GM12878 (cell line): ENCODE measurements around the gene TGFB2. TPM values are rescaled to one million over a fixed set of nuclear protein-coding genes. Genes with fewer than 3 reads are reported as not detected.

Source experiments
- HDAC2 ChIP-seq: fragments of 200-600 bp; sonication (generic); IDR thresholded peaks from 2 replicates; pipeline ENCODE4 v1.6.1; 2017
- RB1 ChIP-seq: fragments of 450-650 bp; formaldehyde crosslinking; IDR thresholded peaks from 2 replicates; pipeline ENCODE4 v1.6.1; 2017; ENCODE audit warnings: mild to moderate bottlenecking, borderline replicate concordance
- SMAD5 ChIP-seq: IDR thresholded peaks from 2 replicates; pipeline ENCODE4 v1.6.1; 2016; ENCODE audit warnings: antibody characterized with exemption, low read depth
- ZBED1 ChIP-seq: IDR thresholded peaks from 2 replicates; pipeline ENCODE4 v1.6.1; 2016; ENCODE audit warnings: borderline replicate concordance
- polyA plus RNA-seq, 11 experiments: library from polyadenylated mRNA; depleted of rRNA in 4 of 11; unstranded in 6 of 11; stranded (reverse) in 5 of 11; fragments of >200 nt; fragmentation: Nextera tagmentation in 4 of 11; fragmentation: Illumina TruSeq in 1 of 11; extraction: Ambion mirVana in 4 of 11; extraction: Trizol in 1 of 11; gene quantifications; 1 replicate in 1 of 11; 2 replicates in 10 of 11; pipeline versions ENCODE4 v1.2.1 to v1.2.3, GENCODE V29; 2011 to 2016; ENCODE audit warnings: inconsistent platforms in 2 of 11, missing spikeins in 2 of 11, low read depth in 1 of 11
- total RNA-seq, 4 experiments: library from RNA; depleted of rRNA in 3 of 4; stranded (reverse); fragments of >200 nt in 3 of 4; fragmentation: Illumina TruSeq in 1 of 4; extraction: Trizol in 1 of 4; gene quantifications; 2 replicates each; pipeline versions ENCODE4 v1.2.1 to v1.2.3, GENCODE V29; 2013 to 2021
- TF ChIP-seq, protein P1 (sequence below): fragments of 450-650 bp; IDR thresholded peaks from 2 replicates; pipeline ENCODE4 v1.6.1; 2018; ENCODE audit warnings: mild to moderate bottlenecking, low read depth, moderate library complexity; ENCODE audit not compliant: partially characterized antibody
- TF ChIP-seq, protein P2 (sequence below): fragments of 450-650 bp; IDR thresholded peaks from 2 replicates; pipeline ENCODE4 v1.6.1; 2017; ENCODE audit warnings: mild to moderate bottlenecking, low read depth, inconsistent platforms; ENCODE audit not compliant: poor library complexity, severe bottlenecking
- TF ChIP-seq, protein P3 (sequence below): fragments of 450-650 bp; conservative IDR thresholded peaks from 2 replicates; pipeline ENCODE4 v1.6.1; 2017; ENCODE audit warnings: mild to moderate bottlenecking, moderate library complexity

The TGFB2 gene
- total and polyA plus RNA-seq, 10 of the 15 experiments (the other 5 are each of a cell fraction or from before 2014, with no cell fraction given): 0.03 to 0.11 (median 0.04) TPM; not detected in 6

DNA sequence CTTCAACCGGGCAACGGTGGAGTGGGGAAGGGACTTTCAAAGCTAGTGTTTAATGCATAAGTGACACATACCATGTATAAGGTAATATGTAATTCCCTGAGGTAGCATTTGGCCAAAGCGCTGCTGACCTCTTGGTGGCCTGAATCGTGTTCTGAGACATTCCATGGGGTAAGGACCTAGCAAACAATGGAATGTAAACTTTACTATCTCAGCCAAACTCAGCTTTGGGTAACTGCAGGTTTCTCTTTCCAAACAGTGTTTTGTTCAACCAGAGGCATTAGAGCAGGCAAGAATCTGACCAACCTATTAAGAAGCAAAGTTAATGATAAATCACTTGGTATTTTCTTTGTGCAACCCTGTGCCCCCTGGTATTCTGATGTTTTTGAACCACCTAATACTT lies 22.0 kb downstream of the TGFB2 start (continued):
- TF ChIP-seq, protein P1, sequence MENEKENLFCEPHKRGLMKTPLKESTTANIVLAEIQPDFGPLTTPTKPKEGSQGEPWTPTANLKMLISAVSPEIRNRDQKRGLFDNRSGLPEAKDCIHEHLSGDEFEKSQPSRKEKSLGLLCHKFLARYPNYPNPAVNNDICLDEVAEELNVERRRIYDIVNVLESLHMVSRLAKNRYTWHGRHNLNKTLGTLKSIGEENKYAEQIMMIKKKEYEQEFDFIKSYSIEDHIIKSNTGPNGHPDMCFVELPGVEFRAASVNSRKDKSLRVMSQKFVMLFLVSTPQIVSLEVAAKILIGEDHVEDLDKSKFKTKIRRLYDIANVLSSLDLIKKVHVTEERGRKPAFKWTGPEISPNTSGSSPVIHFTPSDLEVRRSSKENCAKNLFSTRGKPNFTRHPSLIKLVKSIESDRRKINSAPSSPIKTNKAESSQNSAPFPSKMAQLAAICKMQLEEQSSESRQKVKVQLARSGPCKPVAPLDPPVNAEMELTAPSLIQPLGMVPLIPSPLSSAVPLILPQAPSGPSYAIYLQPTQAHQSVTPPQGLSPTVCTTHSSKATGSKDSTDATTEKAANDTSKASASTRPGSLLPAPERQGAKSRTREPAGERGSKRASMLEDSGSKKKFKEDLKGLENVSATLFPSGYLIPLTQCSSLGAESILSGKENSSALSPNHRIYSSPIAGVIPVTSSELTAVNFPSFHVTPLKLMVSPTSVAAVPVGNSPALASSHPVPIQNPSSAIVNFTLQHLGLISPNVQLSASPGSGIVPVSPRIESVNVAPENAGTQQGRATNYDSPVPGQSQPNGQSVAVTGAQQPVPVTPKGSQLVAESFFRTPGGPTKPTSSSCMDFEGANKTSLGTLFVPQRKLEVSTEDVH: no peak
- TF ChIP-seq RB1 (no peak), SMAD5 (no peak), HDAC2 (no peak), ZBED1 (no peak)
- TF ChIP-seq, protein P2, sequence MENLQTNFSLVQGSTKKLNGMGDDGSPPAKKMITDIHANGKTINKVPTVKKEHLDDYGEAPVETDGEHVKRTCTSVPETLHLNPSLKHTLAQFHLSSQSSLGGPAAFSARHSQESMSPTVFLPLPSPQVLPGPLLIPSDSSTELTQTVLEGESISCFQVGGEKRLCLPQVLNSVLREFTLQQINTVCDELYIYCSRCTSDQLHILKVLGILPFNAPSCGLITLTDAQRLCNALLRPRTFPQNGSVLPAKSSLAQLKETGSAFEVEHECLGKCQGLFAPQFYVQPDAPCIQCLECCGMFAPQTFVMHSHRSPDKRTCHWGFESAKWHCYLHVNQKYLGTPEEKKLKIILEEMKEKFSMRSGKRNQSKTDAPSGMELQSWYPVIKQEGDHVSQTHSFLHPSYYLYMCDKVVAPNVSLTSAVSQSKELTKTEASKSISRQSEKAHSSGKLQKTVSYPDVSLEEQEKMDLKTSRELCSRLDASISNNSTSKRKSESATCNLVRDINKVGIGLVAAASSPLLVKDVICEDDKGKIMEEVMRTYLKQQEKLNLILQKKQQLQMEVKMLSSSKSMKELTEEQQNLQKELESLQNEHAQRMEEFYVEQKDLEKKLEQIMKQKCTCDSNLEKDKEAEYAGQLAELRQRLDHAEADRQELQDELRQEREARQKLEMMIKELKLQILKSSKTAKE: no peak
- TF ChIP-seq, protein P3, sequence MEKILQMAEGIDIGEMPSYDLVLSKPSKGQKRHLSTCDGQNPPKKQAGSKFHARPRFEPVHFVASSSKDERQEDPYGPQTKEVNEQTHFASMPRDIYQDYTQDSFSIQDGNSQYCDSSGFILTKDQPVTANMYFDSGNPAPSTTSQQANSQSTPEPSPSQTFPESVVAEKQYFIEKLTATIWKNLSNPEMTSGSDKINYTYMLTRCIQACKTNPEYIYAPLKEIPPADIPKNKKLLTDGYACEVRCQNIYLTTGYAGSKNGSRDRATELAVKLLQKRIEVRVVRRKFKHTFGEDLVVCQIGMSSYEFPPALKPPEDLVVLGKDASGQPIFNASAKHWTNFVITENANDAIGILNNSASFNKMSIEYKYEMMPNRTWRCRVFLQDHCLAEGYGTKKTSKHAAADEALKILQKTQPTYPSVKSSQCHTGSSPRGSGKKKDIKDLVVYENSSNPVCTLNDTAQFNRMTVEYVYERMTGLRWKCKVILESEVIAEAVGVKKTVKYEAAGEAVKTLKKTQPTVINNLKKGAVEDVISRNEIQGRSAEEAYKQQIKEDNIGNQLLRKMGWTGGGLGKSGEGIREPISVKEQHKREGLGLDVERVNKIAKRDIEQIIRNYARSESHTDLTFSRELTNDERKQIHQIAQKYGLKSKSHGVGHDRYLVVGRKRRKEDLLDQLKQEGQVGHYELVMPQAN: no peak
